HG03045 (cell line): ENCODE data around the gene NFIX.

Source experiments
- ATAC-seq: cut with Tn5 transposase; IDR thresholded peaks from one replicate; pipeline ENCODE4 v1.9.1; 2021; ENCODE audit warnings: mild to moderate bottlenecking, moderate library complexity; ENCODE audit not compliant: unreplicated experiment

The NFIX gene

GRCh38 chr19:12987190-12987589, 8.1 kb upstream of the NFIX start:
- ATAC-seq: no peak

GRCh38 chr19:12987781-12988180, 7.5 kb upstream of the NFIX start:
- no peak for ATAC-seq

- no peak for ATAC-seq
Measured at GRCh38 chr19:12990431-12990830, 4.8 kb upstream of the NFIX start.

- no peak for ATAC-seq
Measured at GRCh38 chr19:12990853-12991252, 4.4 kb upstream of the NFIX start.

GRCh38 chr19:12991296-12991695, 4.0 kb upstream of the NFIX start:
- no peak for ATAC-seq

GRCh38 chr19:12992729-12993128, 2.5 kb upstream of the NFIX start:
- no peak for ATAC-seq

- ATAC-seq: no peak
Measured at GRCh38 chr19:12993562-12993961, 1.7 kb upstream of the NFIX start.

- no peak for ATAC-seq
Measured at GRCh38 chr19:12995596-12996405, 526 bp downstream of the NFIX start.

GRCh38 chr19:12996406-12997094, 1.3 kb downstream of the NFIX start:
- ATAC-seq: no peak

- ATAC-seq: no peak
Measured at GRCh38 chr19:12997179-12997966, 2.1 kb downstream of the NFIX start.

- no peak for ATAC-seq
Measured at GRCh38 chr19:12997967-12998940, 3.0 kb downstream of the NFIX start.

GRCh38 chr19:13001166-13001501, 5.9 kb downstream of the NFIX start:
- ATAC-seq: no peak

GRCh38 chr19:13001502-13002165, 6.4 kb downstream of the NFIX start:
- ATAC-seq: no peak

- ATAC-seq: no peak
Measured at GRCh38 chr19:13002166-13002898, 7.1 kb downstream of the NFIX start.

GRCh38 chr19:13003081-13003480, 7.8 kb downstream of the NFIX start:
- no peak for ATAC-seq

- no peak for ATAC-seq
Measured at GRCh38 chr19:13004273-13004672, 9.0 kb downstream of the NFIX start.

GRCh38 chr19:13005253-13005652, 10.0 kb downstream of the NFIX start:
- ATAC-seq: no peak

- ATAC-seq: no peak
Measured at GRCh38 chr19:13005861-13006370, 10.6 kb downstream of the NFIX start.
